ENCODE results near the gene SBF2. TPM values are rescaled to one million over a fixed set of nuclear protein-coding genes. Genes with fewer than 3 reads are reported as not detected.

The SBF2 gene
- total and polyA plus RNA-seq, 2 of the 13 experiments (the other 11 are each of a cell fraction or from before 2014, with no cell fraction given) = 24.0 to 45.8 TPM

- ATAC-seq = no peak
- POLR2A ChIA-PET = no interaction called here
Observed at GRCh38 chr11:9787260-9787659, 506.8 kb downstream of the SBF2 start.

GRCh38 chr11:9784602-9785315 is 509.3 kb downstream of the SBF2 start:
- 94% methylated on average over 6 of the region's 6 CpGs for WGBS (ENCODE audit: low lambda C conversion rate)
- no peaks in the 10 kb centered on the region for H3K79me2 ChIP-seq (ENCODE audit: insufficient read depth, low read length)
- no peak overlapping the region for H3K4me2 ChIP-seq (ENCODE audit: low read depth, low read length)
- in situ Hi-C loops (cut with HindIII; ENCODE audit: extremely low pct_ligation_motif_present, low pct_unique_long_range_greater_than_20kb) = no loop called here
- no TSS peak for BruUV-seq (replicated peaks)
- POLR2A ChIA-PET = no interaction called here
- intact Hi-C loops (cut with micrococcal nuclease; ENCODE audit: unreplicated experiment) = no loop called here
- no peak overlapping the region for H3K9ac ChIP-seq (ENCODE audit: insufficient read depth, low read depth, low read length)
- no peak overlapping the region for H3K27ac ChIP-seq (ENCODE audit: extremely low read length, insufficient read depth, low read length)
- H3K4me3 ChIP-seq (replicated peaks in 1 of 3; ENCODE audit: insufficient read depth in 1 of 3, low read depth in 2 of 3, low read length in 3 of 3) = no peak overlapping the region
- ATAC-seq (no peak), FAIRE-seq (no peak), DNase-seq (ENCODE audit: low spot score) (no peak)
- H4K20me1 ChIP-seq (ENCODE audit: insufficient read depth, low read length) = no peaks in the 10 kb centered on the region
- H2AFZ ChIP-seq (ENCODE audit: low read length) = no peak overlapping the region
- no peaks in the 10 kb centered on the region for H3K9me3 ChIP-seq (ENCODE audit: low read length)
- H3K27me3 ChIP-seq (ENCODE audit: control insufficient read depth in 1 of 2, insufficient read depth in 2 of 2, low read length in 2 of 2) = no peaks in the 10 kb centered on the region; a peak in 1 of 5 replicates
- H3K4me1 ChIP-seq (ENCODE audit: insufficient read depth, low read length) = no peaks in the 10 kb centered on the region
- peaks cover 20 to 61% of the 10 kb centered on the region in 2 experiments; a peak in 4 of 5 replicates for H3K36me3 ChIP-seq (replicated peaks in 1 of 2; ENCODE audit: control insufficient read depth in 1 of 2, insufficient read depth in 2 of 2, low read length in 2 of 2)
- CTCF ChIA-PET (ENCODE audit: low intra/inter-chr PET ratio, low total read pairs) = no interaction called here
- TF ChIP-seq THAP11 (CRISPR knock-in tag; IDR thresholded peaks at IDR 0.05) = no peak
- TF ChIP-seq AGO2 (optimal IDR thresholded peaks at IDR 0.05; ENCODE audit: low read depth, low read length) = no peak
- TF ChIP-seq RELA (CRISPR knock-in tag; IDR thresholded peaks at IDR 0.05) = no peak
- no peak for TF ChIP-seq TEAD3 (CRISPR knock-in tag; optimal IDR thresholded peaks at IDR 0.05; ENCODE audit: borderline replicate concordance)
- no peak for TF ChIP-seq ATF2 (CRISPR knock-in tag; IDR thresholded peaks at IDR 0.05)
- no peak for TF ChIP-seq ZNF652 (CRISPR knock-in tag; IDR thresholded peaks at IDR 0.05; ENCODE audit: borderline replicate concordance, low read depth)
- no peak for TF ChIP-seq ZNF605 (CRISPR knock-in tag; IDR thresholded peaks at IDR 0.05)
- TF ChIP-seq BRCA1 (CRISPR knock-in tag; IDR thresholded peaks at IDR 0.05) = no peak
- TF ChIP-seq SP1 (IDR thresholded peaks at IDR 0.05) = no peak
- no peak for TF ChIP-seq SP1 (CRISPR knock-in tag; IDR thresholded peaks at IDR 0.05)
- TF ChIP-seq ZNF768 (CRISPR knock-in tag; IDR thresholded peaks at IDR 0.05) = no peak
- no peak for TF ChIP-seq ETV6 (CRISPR knock-in tag; conservative IDR thresholded peaks at IDR 0.05)
- no peak for TF ChIP-seq ZNF562 (CRISPR knock-in tag; IDR thresholded peaks at IDR 0.05; ENCODE audit: borderline replicate concordance)
- no peak for TF ChIP-seq ZNF776 (CRISPR knock-in tag; IDR thresholded peaks at IDR 0.05)
- no peak for TF ChIP-seq ZNF33B (CRISPR knock-in tag; IDR thresholded peaks at IDR 0.05)
- TF ChIP-seq GABPB1 (CRISPR knock-in tag; IDR thresholded peaks at IDR 0.05) = no peak
- TF ChIP-seq ZNF850 (CRISPR knock-in tag; conservative IDR thresholded peaks at IDR 0.05) = no peak

More at GRCh38 chr11:9787260-9787659, 506.8 kb downstream of the SBF2 start:
- WGBS (ENCODE audit: low lambda C conversion rate) = 98% methylated on average over 5 of the region's 5 CpGs
- CTCF ChIA-PET (ENCODE audit: low intra/inter-chr PET ratio, low total read pairs) = no interaction called here
- Histone ChIP-seq H3K36me3 (replicated peaks in 1 of 2; ENCODE audit: control insufficient read depth in 1 of 2, insufficient read depth in 2 of 2, low read length in 2 of 2) (peaks cover 17 to 51% of the 10 kb centered on the region in 2 experiments; a peak in 4 of 5 replicates), H2AFZ (ENCODE audit: low read length) (no peak overlapping the region), H4K20me1 (ENCODE audit: insufficient read depth, low read length) (no peaks in the 10 kb centered on the region), H3K4me1 (ENCODE audit: insufficient read depth, low read length) (no peaks in the 10 kb centered on the region), H3K4me3 (replicated peaks in 1 of 3; ENCODE audit: insufficient read depth in 1 of 3, low read depth in 2 of 3, low read length in 3 of 3) (no peak overlapping the region), H3K79me2 (ENCODE audit: insufficient read depth, low read length) (no peaks in the 10 kb centered on the region), H3K4me2 (ENCODE audit: low read depth, low read length) (no peak overlapping the region), H3K27ac (ENCODE audit: extremely low read length, insufficient read depth, low read length) (no peak overlapping the region), H3K27me3 (ENCODE audit: control insufficient read depth in 1 of 2, insufficient read depth in 2 of 2, low read length in 2 of 2) (no peaks in the 10 kb centered on the region; a peak in 1 of 5 replicates), H3K9me3 (ENCODE audit: low read length) (no peaks in the 10 kb centered on the region), H3K9ac (ENCODE audit: insufficient read depth, low read depth, low read length) (no peak overlapping the region)
- TF ChIP-seq TP53 (CRISPR knock-in tag; conservative IDR thresholded peaks at IDR 0.05) (no peak), REXO4 (CRISPR knock-in tag; IDR thresholded peaks at IDR 0.05; ENCODE audit: borderline replicate concordance) (no peak)
- DNase-seq (ENCODE audit: low spot score) (no peak), FAIRE-seq (no peak)
- BruUV-seq (replicated peaks) = no TSS peak
- in situ Hi-C loops (cut with HindIII; ENCODE audit: extremely low pct_ligation_motif_present, low pct_unique_long_range_greater_than_20kb) = no loop called here
- intact Hi-C loops (cut with micrococcal nuclease; ENCODE audit: unreplicated experiment) = no loop called here
